BLaER1 treated with 17β-estradiol and CSF1 and Interleukin-3, amounts not matched to agents 10 nM and 100 nM (cell line): ENCODE data around the gene ZNF367.

Experiments used
- H3K27ac ChIP-seq, 11 experiments: shearing (Covaris generic); formaldehyde crosslinking; 2 replicates each; pipeline ENCODE4 v1.8.1; 2022
- H3K27me3 ChIP-seq, 11 experiments: shearing (Covaris generic); formaldehyde crosslinking; 2 replicates each; pipeline ENCODE4 v1.8.1; 2022
- H3K36me3 ChIP-seq, 11 experiments: shearing (Covaris generic); formaldehyde crosslinking; 2 replicates each; pipeline ENCODE4 v1.8.1; 2022
- H3K4me1 ChIP-seq, 10 experiments: shearing (Covaris generic); formaldehyde crosslinking; 2 replicates each; pipeline ENCODE4 v1.8.1; 2022
- H3K4me2 ChIP-seq, 11 experiments: shearing (Covaris generic); formaldehyde crosslinking; 2 replicates each; pipeline ENCODE4 v1.8.1; 2022
- H3K4me3 ChIP-seq, 10 experiments: shearing (Covaris generic); formaldehyde crosslinking; 2 replicates each; pipeline ENCODE4 v1.8.1; 2022
- H3K9ac ChIP-seq, 11 experiments: shearing (Covaris generic); formaldehyde crosslinking; 2 replicates each; pipeline ENCODE4 v1.8.1; 2022
- H3K9me3 ChIP-seq, 11 experiments: shearing (Covaris generic); formaldehyde crosslinking; replicated peaks in 1 of 11; 2 replicates each; pipeline ENCODE4 v1.8.1; 2022
- H4K20me1 ChIP-seq, 11 experiments: shearing (Covaris generic); formaldehyde crosslinking; 2 replicates each; pipeline ENCODE4 v1.8.1; 2022
- Cebpa-rat ChIP-seq, 11 experiments: shearing (Covaris generic); IDR thresholded peaks; 2 replicates each; pipeline ENCODE4 v1.8.1; 2022

The ZNF367 gene

GRCh38 chr9:96457266-96457665 lies 39.1 kb upstream of the ZNF367 start:
- Histone ChIP-seq H3K4me3 (no peak overlapping the region), H3K4me1 (no peaks in the 10 kb centered on the region), H3K9ac (no peak overlapping the region), H4K20me1 (0 out of 22 replicates have a peak, but pooled peaks cover 0 to 4% (median 0%) of the 10 kb centered on the region in 11 experiments), H3K27me3 (peaks cover 0 to 8% (median 2%) of the 10 kb centered on the region in 11 experiments; a peak in 17 of 22 replicates), H3K9me3 (no peaks in the 10 kb centered on the region), H3K36me3 (no peaks in the 10 kb centered on the region; a peak in 2 of 22 replicates), H3K4me2 (no peak overlapping the region), H3K27ac (no peak overlapping the region)
- no peak for TF ChIP-seq Cebpa-rat (IDR thresholded peaks at IDR 0.05)

GRCh38 chr9:96453625-96454024 lies 35.5 kb upstream of the ZNF367 start:
- Histone ChIP-seq H4K20me1 (peaks cover 0 to 20% (median 12%) of the 10 kb centered on the region in 11 experiments; a peak in 14 of 22 replicates), H3K36me3 (no peaks in the 10 kb centered on the region), H3K4me3 (no peak overlapping the region), H3K4me2 (no peak overlapping the region), H3K27ac (no peak overlapping the region), H3K9ac (no peak overlapping the region), H3K27me3 (peaks cover 18 to 30% (median 24%) of the 10 kb centered on the region in 11 experiments), H3K9me3 (no peaks in the 10 kb centered on the region), H3K4me1 (peaks cover 8 to 22% (median 20%) of the 10 kb centered on the region in 10 experiments)
- no peak for TF ChIP-seq Cebpa-rat (IDR thresholded peaks at IDR 0.05)

GRCh38 chr9:96450613-96451528 lies 32.7 kb upstream of the ZNF367 start:
- no peaks in the 10 kb centered on the region for H3K9me3 ChIP-seq
- H3K4me3 ChIP-seq = peak overlapping the region; percentile 72 to 87 (median 78)
- peaks cover 0 to 20% (median 12%) of the 10 kb centered on the region in 11 experiments; a peak in 14 of 22 replicates for H4K20me1 ChIP-seq
- H3K9ac ChIP-seq = peak overlapping the region; percentile 65 to 84 (median 78)
- peak overlapping the region in 10 of 11 experiments; percentile 33 to 68 (median 58); a peak in 18 of 22 replicates for H3K27ac ChIP-seq
- peak overlapping the region; percentile 94 to 100 (median 99) for H3K4me2 ChIP-seq
- TF ChIP-seq Cebpa-rat (IDR thresholded peaks at IDR 0.05) = no peak
- H3K36me3 ChIP-seq = no peaks in the 10 kb centered on the region
- H3K27me3 ChIP-seq = peaks cover 18 to 30% (median 24%) of the 10 kb centered on the region in 11 experiments
- peaks cover 8 to 22% (median 20%) of the 10 kb centered on the region in 10 experiments for H3K4me1 ChIP-seq

- peak within 1 kb of the TSS; percentile 94 to 100 (median 99) for H3K4me2 ChIP-seq
- H3K4me1 ChIP-seq = peaks cover 8 to 22% (median 20%) of the 10 kb centered on the region in 10 experiments
- H3K4me3 ChIP-seq = peak within 1 kb of the TSS; percentile 72 to 87 (median 78)
- no peaks in the 10 kb centered on the region for H3K36me3 ChIP-seq
- peak within 1 kb of the TSS in 10 of 11 experiments; percentile 33 to 68 (median 58); a peak in 19 of 22 replicates for H3K27ac ChIP-seq
- H3K27me3 ChIP-seq = peaks cover 18 to 30% (median 24%) of the 10 kb centered on the region in 11 experiments
- peaks cover 0 to 20% (median 12%) of the 10 kb centered on the region in 11 experiments; a peak in 14 of 22 replicates for H4K20me1 ChIP-seq
- peak within 1 kb of the TSS; percentile 65 to 84 (median 78) for H3K9ac ChIP-seq
- H3K9me3 ChIP-seq = no peaks in the 10 kb centered on the region
- TF ChIP-seq Cebpa-rat (IDR thresholded peaks at IDR 0.05) = no peak
These were observed 31.9 kb upstream of the ZNF367 start, which contains the start of gene HABP4 for GRCh38 chr9:96449845-96450612. Gene HABP4 (plus strand): TSS chr9:96450169. CDS start chr9:96450280, 111 bp downstream.

GRCh38 chr9:96449523-96449844 lies 31.3 kb upstream of the ZNF367 start:
- peaks cover 18 to 30% (median 24%) of the 10 kb centered on the region in 11 experiments for H3K27me3 ChIP-seq
- peak overlapping the region; percentile 74 to 100 (median 99) for H3K4me2 ChIP-seq
- no peaks in the 10 kb centered on the region for H3K9me3 ChIP-seq
- no peak overlapping the region for H3K27ac ChIP-seq
- H3K36me3 ChIP-seq = no peaks in the 10 kb centered on the region
- H3K4me3 ChIP-seq = peak overlapping the region; percentile 72 to 87 (median 78)
- peaks cover 0 to 20% (median 11%) of the 10 kb centered on the region in 11 experiments; a peak in 14 of 22 replicates for H4K20me1 ChIP-seq
- peak overlapping the region in 6 of 11 experiments; percentile 45 to 78 (median 76); a peak in 11 of 22 replicates for H3K9ac ChIP-seq
- TF ChIP-seq Cebpa-rat (IDR thresholded peaks at IDR 0.05) = no peak
- peaks cover 8 to 22% (median 20%) of the 10 kb centered on the region in 10 experiments for H3K4me1 ChIP-seq

GRCh38 chr9:96448546-96449170 lies 30.5 kb upstream of the ZNF367 start:
- Histone ChIP-seq H3K9me3 (no peaks in the 10 kb centered on the region), H3K27ac (no peak overlapping the region), H3K27me3 (peaks cover 18 to 30% (median 24%) of the 10 kb centered on the region in 11 experiments), H3K4me2 (peak overlapping the region in 9 of 11 experiments; percentile 94 to 100 (median 99); a peak in 15 of 22 replicates), H3K36me3 (no peaks in the 10 kb centered on the region), H3K9ac (no peak overlapping the region), H3K4me3 (no peak overlapping the region), H3K4me1 (peaks cover 8 to 22% (median 20%) of the 10 kb centered on the region in 10 experiments), H4K20me1 (peaks cover 0 to 20% (median 11%) of the 10 kb centered on the region in 11 experiments; a peak in 14 of 22 replicates)
- TF ChIP-seq Cebpa-rat (IDR thresholded peaks at IDR 0.05) = no peak

- Histone ChIP-seq H3K9ac (no peak overlapping the region), H4K20me1 (peaks cover 0 to 20% (median 11%) of the 10 kb centered on the region in 11 experiments; a peak in 14 of 22 replicates), H3K4me2 (no peak overlapping the region), H3K27ac (no peak overlapping the region), H3K4me3 (no peak overlapping the region), H3K9me3 (no peaks in the 10 kb centered on the region), H3K36me3 (no peaks in the 10 kb centered on the region), H3K27me3 (peaks cover 18 to 26% (median 23%) of the 10 kb centered on the region in 11 experiments), H3K4me1 (peaks cover 8 to 22% (median 20%) of the 10 kb centered on the region in 10 experiments)
- no peak for TF ChIP-seq Cebpa-rat (IDR thresholded peaks at IDR 0.05)
These were observed 29.2 kb upstream of the ZNF367 start for GRCh38 chr9:96447406-96447805.

- no peak for TF ChIP-seq Cebpa-rat (IDR thresholded peaks at IDR 0.05)
- Histone ChIP-seq H3K9ac (no peak overlapping the region), H3K9me3 (no peaks in the 10 kb centered on the region), H3K27me3 (no peaks in the 10 kb centered on the region), H3K27ac (no peak overlapping the region), H4K20me1 (no peaks in the 10 kb centered on the region), H3K36me3 (no peaks in the 10 kb centered on the region), H3K4me3 (no peak overlapping the region), H3K4me1 (no peaks in the 10 kb centered on the region), H3K4me2 (no peak overlapping the region)
These were observed 24.3 kb upstream of the ZNF367 start for GRCh38 chr9:96442491-96442890.
